Kidney epithelial cell (primary cell): Measurements from ENCODE around the gene ARSB. TPM values are rescaled to one million over a fixed set of nuclear protein-coding genes. Genes with fewer than 3 reads are reported as not detected.
"Not testable (repeated sequence)": the region's sequence is repeated elsewhere in the genome, so short reads cannot be mapped to it uniquely, and the experiment has no call there.

Experiments used
- DNase-seq: peaks from one replicate; pipeline ENCODE4 v3.0.0-alpha.2; 2010; ENCODE audit warnings: low read depth
- H3K27me3 ChIP-seq: 2 replicates; pipeline ENCODE4 v1.6.0; 2011; ENCODE audit warnings: low read length; ENCODE audit not compliant: control insufficient read depth, insufficient read depth
- H3K36me3 ChIP-seq: 2 replicates; pipeline ENCODE4 v1.5.1; 2011; ENCODE audit warnings: low read length; ENCODE audit not compliant: control insufficient read depth, insufficient read depth
- H3K4me3 ChIP-seq: 2 replicates; pipeline ENCODE4 v1.5.1; 2011; ENCODE audit warnings: low read depth, mild to moderate bottlenecking, control low read depth, low read length
- CTCF ChIP-seq: IDR thresholded peaks from 2 replicates; pipeline ENCODE4 v1.5.1; 2011; ENCODE audit warnings: mild to moderate bottlenecking, moderate library complexity, low read length, control low read depth, inconsistent platforms; ENCODE audit not compliant: insufficient read depth, poor library complexity, severe bottlenecking
- total RNA-seq: library from RNA; depleted of rRNA; stranded (reverse); fragments of >200 nt; gene quantifications from 2 replicates; pipeline ENCODE4 v1.2.3, GENCODE V29; 2015

Gene ARSB
- total RNA-seq, 1 donor from 2014 or later = 17.5 TPM

DNA sequence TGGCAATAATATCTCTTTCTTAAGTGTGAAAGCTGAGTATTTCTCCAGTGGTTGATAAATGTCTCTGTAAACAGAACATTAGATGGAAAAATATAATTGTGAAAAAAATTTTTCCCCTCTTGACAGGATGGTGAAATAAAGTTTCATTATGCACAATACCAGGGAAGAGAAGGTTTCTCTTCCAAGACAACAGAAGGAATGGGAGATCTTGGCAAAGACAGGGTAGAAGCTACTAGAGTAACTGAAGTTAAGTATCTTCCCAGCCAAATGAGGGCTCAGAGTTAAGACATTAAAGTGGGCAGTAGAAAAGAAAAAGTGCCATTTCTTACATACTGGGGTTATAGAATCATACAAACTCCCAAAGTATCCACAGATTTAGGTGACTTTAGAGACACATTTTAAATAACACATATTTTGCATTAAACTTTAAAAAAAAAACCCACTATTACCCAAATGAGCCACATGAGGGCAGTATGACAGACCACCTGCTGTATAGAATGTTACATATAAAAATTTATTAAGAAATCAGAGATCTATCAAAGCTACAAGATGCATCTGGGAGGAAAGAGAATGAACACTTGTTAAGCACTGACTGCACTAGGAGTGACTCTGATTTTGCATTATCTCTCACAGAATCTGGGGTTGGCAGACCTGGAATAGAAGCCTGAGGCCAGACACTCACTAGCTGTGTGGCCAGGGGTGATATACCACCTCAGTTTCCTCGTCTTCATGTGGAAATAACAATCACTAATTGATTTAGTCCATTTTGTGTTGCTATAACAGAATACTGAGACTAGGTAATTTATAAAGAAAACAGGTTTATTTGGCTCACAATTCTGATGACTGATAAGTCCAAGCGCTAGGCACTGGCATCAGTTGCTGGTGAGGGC is 98.5 kb downstream of the ARSB start:
- peak; percentile 59 for TF ChIP-seq CTCF
- DNase-seq = no peak
- H3K27me3 ChIP-seq = no peaks in the 10 kb centered on the region
- no peak overlapping the region for H3K4me3 ChIP-seq
- no peaks in the 10 kb centered on the region for H3K36me3 ChIP-seq

DNA sequence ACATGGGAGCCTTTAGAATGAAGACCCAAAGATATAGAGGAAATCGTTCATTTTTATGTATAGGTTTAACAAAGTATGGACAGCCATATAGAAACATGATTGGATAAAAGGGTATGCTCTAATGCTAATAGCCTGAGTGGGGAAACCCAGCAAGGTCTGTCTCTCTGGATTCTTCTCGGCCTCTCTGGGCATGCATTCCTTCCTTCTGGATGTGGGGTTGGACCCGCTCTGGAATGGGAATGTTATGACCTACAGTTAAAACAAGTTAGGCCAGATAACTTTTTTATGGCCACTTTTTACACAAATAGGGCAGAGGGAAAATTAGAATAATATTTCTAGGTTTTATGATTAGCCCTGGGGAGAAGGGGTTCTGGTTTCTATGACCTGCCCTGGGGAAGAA is 103.2 kb downstream of the ARSB start:
- no peak for TF ChIP-seq CTCF

GRCh38 chr5:78879516-78879915 is 105.6 kb downstream of the ARSB start:
- no peak for DNase-seq
- no peaks in the 10 kb centered on the region for H3K36me3 ChIP-seq
- H3K27me3 ChIP-seq = no peaks in the 10 kb centered on the region
- no peak overlapping the region for H3K4me3 ChIP-seq
- no peak for TF ChIP-seq CTCF

More for the DNA sequence above, 103.2 kb downstream of the ARSB start:
- Histone ChIP-seq H3K36me3 (no peaks in the 10 kb centered on the region), H3K27me3 (no peaks in the 10 kb centered on the region), H3K4me3 (no peak overlapping the region)
- DNase-seq = no peak

- H3K4me3 ChIP-seq, H3K36me3 ChIP-seq, H3K27me3 ChIP-seq, DNase-seq: not testable (repeated sequence)
These were observed 119.0 kb downstream of the ARSB start for GRCh38 chr5:78866076-78866475.

- no peaks in the 10 kb centered on the region for H3K27me3 ChIP-seq
- H3K36me3 ChIP-seq = no peaks in the 10 kb centered on the region
- no peak for DNase-seq
- TF ChIP-seq CTCF = no peak
- H3K4me3 ChIP-seq = no peak overlapping the region
These were observed 126.7 kb downstream of the ARSB start for GRCh38 chr5:78858364-78858763.

GRCh38 chr5:78855026-78855425 is 130.1 kb downstream of the ARSB start:
- DNase-seq = no peak
- no peaks in the 10 kb centered on the region for H3K27me3 ChIP-seq

DNA sequence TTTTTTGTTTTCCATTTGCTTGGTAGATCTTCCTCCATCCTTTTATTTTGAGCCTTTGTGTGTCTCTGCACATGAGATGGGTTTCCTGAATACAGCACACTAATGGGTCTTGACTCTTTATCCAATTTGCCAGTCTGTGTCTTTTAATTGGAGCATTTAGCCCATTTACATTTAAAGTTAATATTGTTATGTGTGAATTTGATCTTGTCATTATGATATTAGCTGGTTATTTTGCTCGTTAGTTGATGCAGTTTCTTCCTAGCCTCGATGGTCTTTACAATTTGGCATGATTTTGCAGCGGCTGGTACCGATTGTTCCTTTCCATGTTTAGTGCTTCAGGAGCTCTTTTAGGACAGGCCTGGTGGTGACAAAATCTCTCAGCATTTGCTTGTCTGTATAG is 133.2 kb downstream of the ARSB start:
- not testable (repeated sequence) for H3K4me3 ChIP-seq, H3K36me3 ChIP-seq, H3K27me3 ChIP-seq, DNase-seq

More at GRCh38 chr5:78855026-78855425, 130.1 kb downstream of the ARSB start:
- TF ChIP-seq CTCF = no peak
- H3K4me3 ChIP-seq = no peak overlapping the region
- no peaks in the 10 kb centered on the region for H3K36me3 ChIP-seq
